HCEC 1CT (cell line): ENCODE data around the gene DCHS1.
"Not testable (repeated sequence)": the region's sequence is repeated elsewhere in the genome, so short reads cannot be mapped to it uniquely, and the experiment has no call there.

Experiments
- DNase-seq: peaks from one replicate; pipeline ENCODE4 v3.0.0-alpha.2; 2017

The DCHS1 gene, protein sequence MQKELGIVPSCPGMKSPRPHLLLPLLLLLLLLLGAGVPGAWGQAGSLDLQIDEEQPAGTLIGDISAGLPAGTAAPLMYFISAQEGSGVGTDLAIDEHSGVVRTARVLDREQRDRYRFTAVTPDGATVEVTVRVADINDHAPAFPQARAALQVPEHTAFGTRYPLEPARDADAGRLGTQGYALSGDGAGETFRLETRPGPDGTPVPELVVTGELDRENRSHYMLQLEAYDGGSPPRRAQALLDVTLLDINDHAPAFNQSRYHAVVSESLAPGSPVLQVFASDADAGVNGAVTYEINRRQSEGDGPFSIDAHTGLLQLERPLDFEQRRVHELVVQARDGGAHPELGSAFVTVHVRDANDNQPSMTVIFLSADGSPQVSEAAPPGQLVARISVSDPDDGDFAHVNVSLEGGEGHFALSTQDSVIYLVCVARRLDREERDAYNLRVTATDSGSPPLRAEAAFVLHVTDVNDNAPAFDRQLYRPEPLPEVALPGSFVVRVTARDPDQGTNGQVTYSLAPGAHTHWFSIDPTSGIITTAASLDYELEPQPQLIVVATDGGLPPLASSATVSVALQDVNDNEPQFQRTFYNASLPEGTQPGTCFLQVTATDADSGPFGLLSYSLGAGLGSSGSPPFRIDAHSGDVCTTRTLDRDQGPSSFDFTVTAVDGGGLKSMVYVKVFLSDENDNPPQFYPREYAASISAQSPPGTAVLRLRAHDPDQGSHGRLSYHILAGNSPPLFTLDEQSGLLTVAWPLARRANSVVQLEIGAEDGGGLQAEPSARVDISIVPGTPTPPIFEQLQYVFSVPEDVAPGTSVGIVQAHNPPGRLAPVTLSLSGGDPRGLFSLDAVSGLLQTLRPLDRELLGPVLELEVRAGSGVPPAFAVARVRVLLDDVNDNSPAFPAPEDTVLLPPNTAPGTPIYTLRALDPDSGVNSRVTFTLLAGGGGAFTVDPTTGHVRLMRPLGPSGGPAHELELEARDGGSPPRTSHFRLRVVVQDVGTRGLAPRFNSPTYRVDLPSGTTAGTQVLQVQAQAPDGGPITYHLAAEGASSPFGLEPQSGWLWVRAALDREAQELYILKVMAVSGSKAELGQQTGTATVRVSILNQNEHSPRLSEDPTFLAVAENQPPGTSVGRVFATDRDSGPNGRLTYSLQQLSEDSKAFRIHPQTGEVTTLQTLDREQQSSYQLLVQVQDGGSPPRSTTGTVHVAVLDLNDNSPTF (N-terminal part only)

DNA sequence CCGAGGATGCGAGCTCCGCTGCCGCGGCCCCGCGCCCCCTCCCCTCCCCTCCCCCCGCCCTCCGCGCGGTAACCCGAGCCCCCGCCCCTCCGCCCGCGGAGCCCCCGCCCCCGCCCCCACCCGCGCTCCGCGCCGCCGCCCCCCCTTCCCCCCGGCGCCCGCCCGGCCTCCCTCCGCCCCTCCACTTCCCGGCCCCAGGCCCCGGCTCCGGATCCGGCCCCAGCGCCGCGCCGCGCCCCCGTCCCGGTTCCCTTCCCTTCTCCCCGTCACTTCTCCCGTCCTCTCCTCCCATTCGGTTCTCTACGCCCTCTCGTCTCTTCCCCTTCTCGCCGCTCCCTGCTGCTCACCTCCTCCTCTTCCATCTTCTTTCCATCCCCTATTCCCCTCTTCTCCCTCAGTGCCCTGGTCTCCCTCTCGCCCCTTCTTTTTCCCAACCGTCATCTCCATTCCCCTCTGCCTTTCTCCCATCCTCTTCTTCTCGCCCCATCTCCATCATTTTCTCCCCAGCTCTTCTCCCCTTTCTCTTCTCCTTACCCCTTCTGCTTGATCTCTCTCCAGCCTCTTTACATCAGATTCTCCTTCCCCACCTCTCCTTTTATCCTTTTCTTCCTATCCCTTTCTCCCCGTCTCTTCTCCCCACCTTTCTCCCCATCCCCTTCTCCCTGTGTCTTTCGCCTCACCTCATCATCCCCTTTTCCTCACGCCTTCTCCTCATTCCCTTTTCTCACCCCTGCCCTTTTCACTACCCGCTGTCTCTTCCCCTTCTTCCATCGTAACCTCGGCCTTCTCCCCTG is at the start of gene DCHS1:
Gene DCHS1 (minus strand): TSS at position 20 of the 794 bp plus-strand sequence. CDS start 14,196 bp downstream, outside the sequence.
- DNase-seq, result no peak

DNA sequence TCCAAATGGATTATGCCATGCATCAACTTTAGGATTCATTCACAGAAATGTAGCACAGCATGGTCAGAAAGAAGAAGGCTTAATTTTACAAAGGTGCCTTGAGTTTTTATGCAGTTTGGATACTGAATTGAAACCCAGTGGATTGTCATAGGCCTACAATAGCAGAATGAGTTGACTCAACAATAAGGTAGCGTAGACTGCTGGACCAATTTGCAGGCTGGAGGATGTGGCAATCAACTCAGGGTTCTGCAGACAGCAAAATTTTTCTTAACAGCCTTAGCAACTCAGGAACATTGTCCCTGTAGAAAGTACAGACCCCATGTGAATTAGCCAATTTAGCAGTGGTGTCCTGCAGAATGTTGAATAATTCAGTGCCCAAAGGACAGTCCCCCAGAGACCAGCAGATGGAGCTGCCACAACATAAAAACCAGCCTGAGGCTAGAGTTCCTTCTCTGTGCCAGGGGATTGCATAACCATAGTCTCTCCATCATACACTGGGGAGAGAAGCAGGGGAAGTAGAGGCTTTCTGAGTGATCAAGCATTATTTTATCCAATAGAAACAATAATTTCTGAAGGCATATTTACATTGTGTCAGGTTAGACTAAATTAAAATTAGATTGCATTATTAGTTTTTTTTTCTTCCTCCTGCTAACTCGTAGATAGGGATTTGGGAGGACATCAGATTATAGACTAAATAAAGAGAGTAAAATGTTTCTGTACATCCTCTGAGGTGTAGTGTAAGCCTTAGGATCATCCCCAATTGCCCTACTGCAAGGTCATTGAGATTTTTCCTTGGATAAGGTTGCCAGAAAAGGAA is 47.8 kb upstream of the DCHS1 start:
- peak; percentile 82 for DNase-seq

DNA sequence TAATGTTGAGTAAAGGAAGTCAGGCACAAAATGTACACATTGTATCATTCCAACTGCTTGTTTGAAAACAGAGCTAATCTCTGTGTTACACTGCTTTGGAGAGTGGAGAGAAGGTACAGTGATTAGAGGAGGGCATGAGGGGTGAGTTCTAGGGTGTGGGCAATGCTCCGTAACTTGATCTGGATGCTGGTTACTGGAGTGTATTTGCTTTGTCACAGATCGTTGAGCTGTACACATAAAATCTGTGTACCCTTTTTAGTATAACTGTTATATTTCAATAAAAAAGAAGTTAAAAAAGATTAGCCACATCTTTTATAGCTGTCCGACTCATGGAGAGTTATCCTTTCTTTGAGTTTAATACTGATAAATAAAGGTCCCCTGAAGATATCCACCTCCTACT is 46.3 kb upstream of the DCHS1 start:
- not testable (repeated sequence) for DNase-seq

DNA sequence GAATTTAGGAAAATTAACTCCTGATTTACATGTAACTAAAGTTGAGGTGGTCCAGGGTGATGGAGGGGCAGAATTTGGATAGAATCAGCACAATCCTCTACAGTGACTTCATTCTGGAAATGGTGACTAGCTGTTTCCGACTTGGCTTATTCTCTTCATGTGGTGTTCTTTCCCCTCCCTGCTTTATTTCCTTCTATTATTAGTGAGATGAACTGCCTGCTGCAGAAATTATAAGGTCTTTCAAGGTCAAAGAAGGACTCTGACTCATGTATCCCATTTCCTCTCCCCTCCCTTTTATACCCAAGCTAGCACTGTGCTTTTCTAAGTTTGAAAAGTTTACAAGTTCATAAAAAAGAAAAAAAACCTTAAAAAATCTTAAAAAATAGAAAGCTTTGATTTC is 39.8 kb upstream of the DCHS1 start:
- peak; percentile 91 for DNase-seq

DNA sequence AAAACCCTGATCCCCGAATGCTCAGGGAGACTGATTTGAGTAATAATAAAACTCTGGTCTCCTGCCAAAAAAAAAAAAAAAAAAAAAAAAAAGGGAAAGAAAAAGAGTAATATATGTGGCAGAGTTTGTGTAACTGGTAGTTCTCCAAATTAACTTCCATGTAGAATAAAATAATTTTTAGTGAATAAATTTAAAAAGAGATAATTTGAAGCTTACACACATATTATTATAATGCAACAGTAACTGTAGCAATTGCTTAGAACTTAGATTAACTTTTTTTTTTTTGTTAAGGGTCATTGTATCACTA is 38.6 kb upstream of the DCHS1 start:
- DNase-seq, result no peak

DNA sequence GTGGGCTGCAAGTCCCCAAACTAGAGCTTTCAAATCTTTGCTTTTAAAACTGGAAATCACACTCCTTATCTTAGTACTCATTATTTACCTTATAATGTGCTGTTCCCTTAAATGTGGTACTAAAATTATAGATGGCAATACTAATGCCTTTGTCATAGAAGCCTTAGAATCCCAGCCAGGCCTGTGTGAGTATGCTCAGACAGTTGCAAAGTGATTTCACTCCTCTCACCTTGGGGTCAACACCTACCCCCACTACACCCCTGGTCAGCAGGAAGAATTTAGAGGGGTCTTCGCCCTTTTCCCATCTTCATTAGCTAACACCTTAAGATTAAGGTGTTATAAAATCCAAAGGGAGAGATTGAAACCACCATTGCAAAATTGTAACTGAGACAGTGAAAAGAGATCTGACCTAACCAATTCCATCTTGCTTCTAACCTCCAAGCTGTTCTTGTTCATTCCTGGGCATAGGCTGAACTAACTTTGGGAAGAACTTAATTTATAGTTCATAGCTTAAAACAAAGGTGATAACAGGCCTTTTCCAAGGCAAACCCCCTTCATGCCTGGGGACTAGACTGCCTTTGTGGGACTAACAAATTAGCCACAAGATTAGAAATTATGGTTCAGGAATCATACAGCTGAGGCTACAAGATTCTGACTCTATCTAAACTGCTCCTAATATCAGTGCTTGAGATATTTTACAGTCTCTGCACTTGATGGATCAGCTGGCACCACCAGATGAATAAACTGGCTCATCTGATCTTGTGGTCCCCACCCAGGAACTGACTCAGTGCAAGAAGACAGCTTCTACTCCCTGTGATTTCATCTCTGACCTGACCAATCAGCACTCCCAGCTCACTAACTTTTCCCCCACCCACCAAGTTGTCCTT is 38.0 kb upstream of the DCHS1 start:
- peak; percentile 94 for DNase-seq

DNA sequence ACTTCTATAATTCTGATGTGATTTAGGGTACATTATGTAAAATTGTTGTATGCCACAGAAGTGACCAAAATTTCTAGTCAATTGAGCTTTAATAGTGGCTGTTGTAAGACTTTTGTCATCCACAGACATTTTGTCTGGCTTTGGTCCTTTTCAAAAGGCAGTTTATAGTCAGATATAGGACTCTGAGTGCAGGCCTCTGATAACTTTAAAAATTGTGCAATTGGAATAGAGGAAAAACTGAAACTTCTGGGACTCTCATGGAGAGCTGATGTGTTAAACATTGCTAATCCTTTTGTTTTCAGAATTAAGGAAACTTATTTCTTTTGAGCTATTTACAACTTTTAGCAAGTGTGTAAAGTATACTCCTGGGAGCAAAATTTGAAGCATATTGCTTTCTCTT is 36.5 kb upstream of the DCHS1 start:
- no peak for DNase-seq

DNA sequence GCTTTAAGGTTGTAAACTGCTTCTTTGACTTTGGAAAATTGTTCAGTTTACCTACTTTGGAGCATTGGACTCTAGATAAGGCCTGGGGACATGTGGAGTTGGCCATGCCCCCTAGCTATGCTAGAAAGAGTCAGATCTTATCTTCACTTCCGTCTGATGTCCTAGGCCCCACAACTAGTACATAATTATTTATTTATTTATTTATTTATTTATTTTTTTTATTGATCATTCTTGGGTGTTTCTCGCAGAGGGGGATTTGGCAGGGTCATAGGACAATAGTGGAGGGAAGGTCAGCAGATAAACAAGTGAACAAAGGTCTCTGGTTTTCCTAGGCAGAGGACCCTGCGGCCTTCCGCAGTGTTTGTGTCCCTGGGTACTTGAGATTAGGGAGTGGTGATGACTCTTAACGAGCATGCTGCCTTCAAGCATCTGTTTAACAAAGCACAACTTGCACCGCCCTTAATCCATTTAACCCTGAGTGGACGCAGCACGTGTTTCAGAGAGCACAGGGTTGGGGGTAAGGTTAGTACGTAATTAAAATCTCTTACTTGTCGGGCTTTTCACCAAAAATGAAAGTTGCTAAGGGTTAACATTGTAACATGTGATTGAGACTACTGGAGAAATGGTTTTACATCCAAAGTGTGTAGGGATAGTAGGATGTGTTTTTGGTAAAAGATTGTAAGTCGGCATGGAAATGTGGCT is 35.0 kb upstream of the DCHS1 start:
- DNase-seq, result not testable (repeated sequence)

DNA sequence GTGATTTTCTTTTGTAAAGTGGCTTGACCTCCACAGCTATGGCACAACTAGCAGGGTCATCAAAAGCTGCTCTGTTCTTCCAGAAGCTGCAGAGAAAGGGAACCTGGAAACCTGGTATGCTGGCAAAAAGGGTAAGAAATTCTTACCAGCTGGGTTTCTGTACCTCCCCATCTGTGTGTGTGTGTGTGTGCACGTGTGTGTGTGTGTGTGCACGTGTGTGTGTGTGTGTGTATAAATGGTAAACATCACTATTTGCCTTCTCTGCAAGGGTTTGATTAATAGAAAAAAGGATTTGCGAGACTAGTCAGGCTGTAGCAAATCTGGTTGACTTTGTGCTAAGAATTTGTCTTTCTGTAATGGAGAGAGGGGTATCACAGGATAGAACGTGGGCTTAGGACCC is 32.3 kb upstream of the DCHS1 start:
- no peak for DNase-seq

DNA sequence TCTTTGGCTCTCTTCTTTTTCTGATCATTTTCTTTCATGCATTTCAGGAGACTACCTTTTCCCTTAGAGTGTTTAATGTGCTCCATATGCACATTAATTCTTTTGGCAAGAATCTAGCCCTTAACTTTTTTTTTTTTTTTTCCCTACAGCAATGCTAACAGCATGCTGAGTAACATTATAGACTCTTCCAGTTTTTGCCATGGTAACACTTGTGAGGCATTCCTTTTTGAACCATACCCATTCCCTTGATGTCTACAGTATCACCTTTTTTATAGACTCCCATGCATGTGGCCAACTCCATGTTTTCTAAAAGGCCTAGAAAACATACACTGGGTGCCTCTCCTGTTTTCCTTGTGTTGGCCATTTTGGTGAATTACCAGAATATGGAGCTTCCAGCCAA is 30.4 kb upstream of the DCHS1 start:
- no peak for DNase-seq

DNA sequence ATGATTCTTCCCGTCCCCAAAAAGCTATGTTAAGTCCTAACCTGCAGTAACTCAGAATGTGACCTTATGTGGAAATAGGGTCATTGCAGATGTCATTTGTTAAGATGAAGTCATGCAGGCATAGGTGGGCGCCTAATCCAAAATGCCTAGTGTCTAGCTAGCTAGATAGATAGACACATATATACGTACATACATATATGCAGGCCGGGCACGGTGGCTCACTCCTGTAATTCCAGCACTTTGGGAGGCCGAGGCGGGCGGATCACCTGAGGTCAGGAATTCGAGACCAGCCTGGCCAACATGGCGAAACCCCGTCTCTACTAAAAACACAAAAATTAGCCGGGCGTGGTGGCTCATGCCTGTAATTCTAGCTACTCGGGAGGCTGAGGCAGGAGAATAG is 28.5 kb upstream of the DCHS1 start:
- DNase-seq, result not testable (repeated sequence)

DNA sequence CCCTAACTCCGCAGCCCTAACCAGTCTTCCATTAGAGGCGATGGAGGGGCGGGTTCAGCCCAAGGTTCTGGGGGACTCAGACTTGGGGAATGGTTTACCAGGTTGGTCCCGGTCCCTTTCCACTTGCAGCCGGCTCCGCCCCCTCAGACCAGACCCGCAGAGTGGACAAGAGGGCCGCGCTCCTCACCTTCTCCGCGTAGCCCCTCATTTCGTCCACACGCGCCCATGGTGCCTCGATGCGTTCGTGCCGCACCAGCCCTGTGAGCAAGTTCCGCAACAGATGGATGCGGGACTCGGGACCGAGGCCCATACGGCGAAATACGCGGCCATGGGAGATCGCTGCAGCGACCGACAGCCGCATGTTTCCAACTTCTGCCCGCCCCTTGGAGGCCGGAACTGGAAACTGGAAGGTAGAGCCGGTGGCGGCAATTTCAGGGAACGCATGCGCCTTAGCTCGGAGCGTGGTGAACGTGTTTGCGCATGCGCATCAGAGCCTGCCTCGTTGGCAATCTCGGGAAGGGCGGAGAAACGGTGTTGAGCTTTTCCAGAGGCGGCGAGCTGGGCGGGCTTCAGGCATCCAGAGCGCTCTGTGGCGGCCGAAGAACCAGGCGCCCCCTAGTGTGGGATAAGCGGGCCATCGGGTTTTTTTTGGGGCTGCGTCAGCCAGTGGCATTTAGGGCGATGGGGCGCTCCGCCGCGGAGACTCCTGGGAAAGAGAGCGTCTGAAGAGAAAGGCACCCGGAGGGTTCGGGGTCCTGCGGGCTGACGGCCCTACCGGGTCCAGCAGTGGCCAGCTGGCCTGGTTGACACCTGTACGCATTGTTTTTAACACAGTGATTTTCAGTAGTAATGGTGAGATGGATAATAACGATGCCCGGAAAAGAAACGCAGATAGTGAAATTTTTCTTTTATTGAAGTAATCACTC is 27.6 kb upstream of the DCHS1 start, which contains the start of gene MRPL17:
Gene MRPL17 (minus strand): TSS at position 405 of the 926 bp plus-strand sequence. CDS start 44 bp downstream, at position 361.
- DNase-seq, result peak; percentile 99

DNA sequence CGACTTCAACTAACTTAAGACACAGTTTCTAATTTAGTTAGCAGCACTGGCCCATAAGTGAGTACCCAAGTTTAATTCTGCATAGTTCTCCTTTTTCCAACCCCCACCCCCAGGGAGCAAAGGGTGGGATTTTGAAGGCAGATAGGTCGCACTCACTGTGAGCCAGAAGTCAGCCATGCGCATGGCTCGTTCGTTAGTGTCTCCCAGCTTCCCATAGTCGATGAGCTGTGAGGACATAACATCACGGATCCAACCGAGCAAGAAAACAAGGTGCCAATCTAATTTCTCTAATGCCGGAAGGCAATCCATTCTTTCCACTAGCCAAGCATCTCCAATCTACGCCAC is 27.0 kb upstream of the DCHS1 start:
- DNase-seq, result no peak

DNA sequence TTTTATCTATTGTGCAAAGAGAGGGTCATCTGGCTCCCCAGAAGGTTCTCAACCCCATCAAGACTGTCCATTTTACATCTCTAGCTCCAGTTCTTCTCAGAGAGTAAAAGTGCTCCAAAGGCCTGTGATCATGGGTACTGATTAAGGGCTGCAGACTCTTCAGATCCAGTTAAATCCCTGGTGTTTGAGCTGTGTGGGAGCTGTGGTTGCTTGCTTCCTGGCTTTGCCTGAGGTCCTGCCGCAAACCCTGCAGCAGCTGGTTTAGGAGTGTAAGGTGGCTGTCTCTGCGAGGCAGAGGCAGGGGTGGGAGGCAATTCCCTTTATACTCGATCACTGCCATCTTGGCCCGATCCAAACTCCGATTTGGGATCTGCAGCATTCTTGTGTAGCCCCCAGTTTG is 26.3 kb upstream of the DCHS1 start:
- peak; percentile 31 for DNase-seq

DNA sequence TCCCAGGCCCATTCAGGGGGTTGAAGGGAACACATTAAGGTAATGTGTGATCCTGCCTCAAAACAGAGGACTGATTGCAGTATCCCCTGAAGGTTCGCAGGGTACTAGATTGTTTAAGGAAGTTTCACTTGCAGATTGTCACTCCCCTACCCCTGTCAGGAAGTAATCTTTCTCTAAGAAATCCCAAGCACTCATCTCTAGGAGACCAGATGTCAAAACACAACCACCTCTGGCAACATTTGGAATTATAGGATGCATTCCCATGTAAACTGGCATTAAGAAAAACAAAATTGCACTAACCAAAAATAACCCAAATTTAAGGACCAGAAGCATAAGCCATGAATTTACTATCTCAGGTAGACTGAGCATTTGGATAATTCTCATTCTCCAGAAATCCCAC is 25.9 kb upstream of the DCHS1 start:
- no peak for DNase-seq

DNA sequence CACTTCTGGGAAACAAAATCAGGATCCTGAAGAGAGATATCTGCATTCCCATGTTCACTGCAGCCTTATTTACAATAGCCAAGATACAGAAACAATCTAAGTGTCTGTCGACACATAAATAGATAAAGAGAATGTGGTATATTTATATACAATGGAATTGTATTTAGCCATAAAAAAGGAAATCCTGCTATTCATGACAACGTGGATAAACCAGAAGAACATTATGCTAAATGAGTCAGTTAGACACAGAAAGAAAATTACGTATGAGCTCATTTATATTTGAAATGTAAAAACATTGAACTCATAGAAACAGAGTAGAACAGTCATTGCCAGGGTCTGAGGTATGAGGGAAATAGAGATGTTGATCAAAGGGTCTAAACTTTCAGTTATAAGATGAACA is 21.4 kb upstream of the DCHS1 start:
- no peak for DNase-seq

DNA sequence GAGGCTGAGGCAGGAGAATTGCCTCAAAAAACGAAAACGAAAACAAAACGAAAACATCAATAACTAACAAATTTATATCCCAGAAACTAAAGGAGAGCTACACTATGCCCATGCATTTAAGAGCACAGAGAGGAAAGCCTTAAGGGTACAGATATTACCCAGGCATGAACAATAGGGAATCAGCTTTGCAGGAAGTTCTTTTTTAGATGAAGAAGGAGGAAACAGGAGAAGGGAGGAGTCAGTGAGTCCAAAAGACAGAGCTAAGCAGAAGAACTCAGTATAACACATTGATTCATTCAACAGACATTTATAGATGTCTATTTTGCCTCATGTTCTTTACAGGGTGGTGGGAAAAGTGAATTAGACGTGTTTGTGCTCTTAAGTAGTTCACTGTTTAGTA is 19.3 kb upstream of the DCHS1 start:
- DNase-seq, result no peak

DNA sequence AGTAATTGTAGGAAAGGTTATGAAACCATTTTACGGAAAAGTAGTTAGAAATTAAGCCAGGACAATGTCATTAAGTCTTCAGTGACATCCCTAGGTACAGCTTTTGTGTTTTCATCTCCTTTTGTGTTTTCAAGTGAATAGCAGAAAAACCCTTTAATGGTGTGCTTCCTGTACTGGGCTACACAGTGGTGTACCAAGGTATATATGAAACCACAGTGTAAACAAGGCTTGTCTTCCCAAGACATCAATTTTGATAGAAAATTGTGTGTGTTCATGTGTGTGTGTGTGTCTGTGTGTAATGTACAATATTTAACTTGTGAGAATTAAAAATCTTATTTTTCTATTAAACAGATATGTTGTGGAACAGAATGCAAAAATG is 18.6 kb upstream of the DCHS1 start:
- DNase-seq, result no peak
